Measurements from ENCODE around the gene DYRK3. TPM values are rescaled to one million over a fixed set of nuclear protein-coding genes. Genes with fewer than 3 reads are reported as not detected.

Gene DYRK3
- total and polyA plus RNA-seq, 2 of the 13 experiments (the other 11 are each of a cell fraction or from before 2014, with no cell fraction given): 0.48 to 2.8 TPM

DNA sequence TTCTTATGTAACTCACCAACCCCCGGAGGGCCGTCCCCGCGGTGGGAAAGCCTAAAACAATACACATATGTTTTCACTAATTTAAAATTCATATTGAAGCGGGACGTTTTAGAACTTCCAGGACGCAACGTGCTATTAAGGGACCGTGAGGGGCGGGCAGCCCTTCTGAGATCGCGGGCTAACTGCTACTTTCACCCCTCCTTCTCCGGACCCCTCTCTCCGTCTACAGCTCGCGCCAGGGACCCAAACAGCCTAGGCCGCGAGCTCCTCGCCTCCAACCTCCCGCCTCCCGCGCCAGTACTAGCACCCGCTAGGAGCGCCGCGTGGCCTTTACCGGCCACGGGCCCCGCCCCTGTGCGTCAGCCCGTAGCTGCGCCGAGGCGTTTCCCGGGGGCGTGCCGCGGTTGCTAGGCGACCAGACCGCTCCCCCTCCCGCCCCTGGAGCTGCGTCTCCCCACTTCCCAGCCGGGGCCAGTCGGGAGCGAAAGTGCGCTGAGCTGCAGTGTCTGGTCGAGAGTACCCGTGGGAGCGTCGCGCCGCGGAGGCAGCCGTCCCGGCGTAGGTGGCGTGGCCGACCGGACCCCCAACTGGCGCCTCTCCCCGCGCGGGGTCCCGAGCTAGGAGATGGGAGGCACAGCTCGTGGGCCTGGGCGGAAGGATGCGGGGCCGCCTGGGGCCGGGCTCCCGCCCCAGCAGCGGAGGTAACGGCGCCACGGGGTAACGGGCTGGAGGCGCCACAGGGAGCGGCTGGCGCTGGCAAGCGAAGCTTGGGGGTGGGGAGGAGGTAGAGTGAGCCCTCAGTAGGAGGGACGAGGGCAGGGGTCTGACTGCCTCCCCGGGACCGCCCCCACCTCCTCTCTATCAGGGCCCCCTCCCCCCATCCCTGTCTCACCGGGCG is at the start of gene DYRK3 (continued):
- TF ChIP-seq, protein P1, sequence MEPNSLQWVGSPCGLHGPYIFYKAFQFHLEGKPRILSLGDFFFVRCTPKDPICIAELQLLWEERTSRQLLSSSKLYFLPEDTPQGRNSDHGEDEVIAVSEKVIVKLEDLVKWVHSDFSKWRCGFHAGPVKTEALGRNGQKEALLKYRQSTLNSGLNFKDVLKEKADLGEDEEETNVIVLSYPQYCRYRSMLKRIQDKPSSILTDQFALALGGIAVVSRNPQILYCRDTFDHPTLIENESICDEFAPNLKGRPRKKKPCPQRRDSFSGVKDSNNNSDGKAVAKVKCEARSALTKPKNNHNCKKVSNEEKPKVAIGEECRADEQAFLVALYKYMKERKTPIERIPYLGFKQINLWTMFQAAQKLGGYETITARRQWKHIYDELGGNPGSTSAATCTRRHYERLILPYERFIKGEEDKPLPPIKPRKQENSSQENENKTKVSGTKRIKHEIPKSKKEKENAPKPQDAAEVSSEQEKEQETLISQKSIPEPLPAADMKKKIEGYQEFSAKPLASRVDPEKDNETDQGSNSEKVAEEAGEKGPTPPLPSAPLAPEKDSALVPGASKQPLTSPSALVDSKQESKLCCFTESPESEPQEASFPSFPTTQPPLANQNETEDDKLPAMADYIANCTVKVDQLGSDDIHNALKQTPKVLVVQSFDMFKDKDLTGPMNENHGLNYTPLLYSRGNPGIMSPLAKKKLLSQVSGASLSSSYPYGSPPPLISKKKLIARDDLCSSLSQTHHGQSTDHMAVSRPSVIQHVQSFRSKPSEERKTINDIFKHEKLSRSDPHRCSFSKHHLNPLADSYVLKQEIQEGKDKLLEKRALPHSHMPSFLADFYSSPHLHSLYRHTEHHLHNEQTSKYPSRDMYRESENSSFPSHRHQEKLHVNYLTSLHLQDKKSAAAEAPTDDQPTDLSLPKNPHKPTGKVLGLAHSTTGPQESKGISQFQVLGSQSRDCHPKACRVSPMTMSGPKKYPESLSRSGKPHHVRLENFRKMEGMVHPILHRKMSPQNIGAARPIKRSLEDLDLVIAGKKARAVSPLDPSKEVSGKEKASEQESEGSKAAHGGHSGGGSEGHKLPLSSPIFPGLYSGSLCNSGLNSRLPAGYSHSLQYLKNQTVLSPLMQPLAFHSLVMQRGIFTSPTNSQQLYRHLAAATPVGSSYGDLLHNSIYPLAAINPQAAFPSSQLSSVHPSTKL (CRISPR knock-in tag; IDR thresholded peaks at IDR 0.05): peak; percentile 42; the same call in 1 of the 2 replicates
- TF ChIP-seq ZNF484 (CRISPR knock-in tag; IDR thresholded peaks at IDR 0.05; ENCODE audit: borderline replicate concordance, low read depth): no peak
- peak; percentile 47; the same call in 1 of the 2 replicates for TF ChIP-seq RXRA (CRISPR knock-in tag; IDR thresholded peaks at IDR 0.05)
- TF ChIP-seq, protein P2, sequence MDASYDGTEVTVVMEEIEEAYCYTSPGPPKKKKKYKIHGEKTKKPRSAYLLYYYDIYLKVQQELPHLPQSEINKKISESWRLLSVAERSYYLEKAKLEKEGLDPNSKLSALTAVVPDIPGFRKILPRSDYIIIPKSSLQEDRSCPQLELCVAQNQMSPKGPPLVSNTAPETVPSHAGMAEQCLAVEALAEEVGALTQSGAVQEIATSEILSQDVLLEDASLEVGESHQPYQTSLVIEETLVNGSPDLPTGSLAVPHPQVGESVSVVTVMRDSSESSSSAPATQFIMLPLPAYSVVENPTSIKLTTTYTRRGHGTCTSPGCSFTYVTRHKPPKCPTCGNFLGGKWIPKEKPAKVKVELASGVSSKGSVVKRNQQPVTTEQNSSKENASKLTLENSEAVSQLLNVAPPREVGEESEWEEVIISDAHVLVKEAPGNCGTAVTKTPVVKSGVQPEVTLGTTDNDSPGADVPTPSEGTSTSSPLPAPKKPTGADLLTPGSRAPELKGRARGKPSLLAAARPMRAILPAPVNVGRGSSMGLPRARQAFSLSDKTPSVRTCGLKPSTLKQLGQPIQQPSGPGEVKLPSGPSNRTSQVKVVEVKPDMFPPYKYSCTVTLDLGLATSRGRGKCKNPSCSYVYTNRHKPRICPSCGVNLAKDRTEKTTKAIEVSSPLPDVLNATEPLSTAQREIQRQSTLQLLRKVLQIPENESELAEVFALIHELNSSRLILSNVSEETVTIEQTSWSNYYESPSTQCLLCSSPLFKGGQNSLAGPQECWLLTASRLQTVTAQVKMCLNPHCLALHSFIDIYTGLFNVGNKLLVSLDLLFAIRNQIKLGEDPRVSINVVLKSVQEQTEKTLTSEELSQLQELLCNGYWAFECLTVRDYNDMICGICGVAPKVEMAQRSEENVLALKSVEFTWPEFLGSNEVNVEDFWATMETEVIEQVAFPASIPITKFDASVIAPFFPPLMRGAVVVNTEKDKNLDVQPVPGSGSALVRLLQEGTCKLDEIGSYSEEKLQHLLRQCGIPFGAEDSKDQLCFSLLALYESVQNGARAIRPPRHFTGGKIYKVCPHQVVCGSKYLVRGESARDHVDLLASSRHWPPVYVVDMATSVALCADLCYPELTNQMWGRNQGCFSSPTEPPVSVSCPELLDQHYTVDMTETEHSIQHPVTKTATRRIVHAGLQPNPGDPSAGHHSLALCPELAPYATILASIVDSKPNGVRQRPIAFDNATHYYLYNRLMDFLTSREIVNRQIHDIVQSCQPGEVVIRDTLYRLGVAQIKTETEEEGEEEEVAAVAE (CRISPR knock-in tag; IDR thresholded peaks at IDR 0.05; ENCODE audit: borderline replicate concordance): no peak
- TF ChIP-seq HDAC6 (IDR thresholded peaks at IDR 0.05; ENCODE audit: low read depth, low read length): no peak
- TF ChIP-seq ZNF781 (CRISPR knock-in tag; IDR thresholded peaks at IDR 0.05; ENCODE audit: borderline replicate concordance, not compliant biosample characterization): peak; percentile 91
- TF ChIP-seq, protein P3, sequence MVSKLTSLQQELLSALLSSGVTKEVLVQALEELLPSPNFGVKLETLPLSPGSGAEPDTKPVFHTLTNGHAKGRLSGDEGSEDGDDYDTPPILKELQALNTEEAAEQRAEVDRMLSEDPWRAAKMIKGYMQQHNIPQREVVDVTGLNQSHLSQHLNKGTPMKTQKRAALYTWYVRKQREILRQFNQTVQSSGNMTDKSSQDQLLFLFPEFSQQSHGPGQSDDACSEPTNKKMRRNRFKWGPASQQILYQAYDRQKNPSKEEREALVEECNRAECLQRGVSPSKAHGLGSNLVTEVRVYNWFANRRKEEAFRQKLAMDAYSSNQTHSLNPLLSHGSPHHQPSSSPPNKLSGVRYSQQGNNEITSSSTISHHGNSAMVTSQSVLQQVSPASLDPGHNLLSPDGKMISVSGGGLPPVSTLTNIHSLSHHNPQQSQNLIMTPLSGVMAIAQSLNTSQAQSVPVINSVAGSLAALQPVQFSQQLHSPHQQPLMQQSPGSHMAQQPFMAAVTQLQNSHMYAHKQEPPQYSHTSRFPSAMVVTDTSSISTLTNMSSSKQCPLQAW (CRISPR knock-in tag; IDR thresholded peaks at IDR 0.05): no peak
- peak; percentile 61; the same call in 1 of the 2 replicates for TF ChIP-seq ZNF230 (CRISPR knock-in tag; IDR thresholded peaks at IDR 0.05)
- no peak for TF ChIP-seq ZNF33A (CRISPR knock-in tag; IDR thresholded peaks at IDR 0.05; ENCODE audit: borderline replicate concordance)
- no peak for TF ChIP-seq FOXM1 (CRISPR knock-in tag; IDR thresholded peaks at IDR 0.05)
- TF ChIP-seq REXO4 (CRISPR knock-in tag; IDR thresholded peaks at IDR 0.05; ENCODE audit: borderline replicate concordance): no peak
- TF ChIP-seq SP1 (IDR thresholded peaks at IDR 0.05): no peak
- peak; percentile 85 for TF ChIP-seq SP1 (CRISPR knock-in tag; IDR thresholded peaks at IDR 0.05)
- TF ChIP-seq MAZ (IDR thresholded peaks at IDR 0.05; ENCODE audit: borderline replicate concordance, low read depth, low read length): peak; percentile 86
- peak; percentile 92 for TF ChIP-seq MAZ (CRISPR knock-in tag; IDR thresholded peaks at IDR 0.05; ENCODE audit: low read depth)
- 0 out of 2 replicates have a peak, but pooled peaks have one; percentile 48 for TF ChIP-seq MEIS1 (CRISPR knock-in tag; IDR thresholded peaks at IDR 0.05; ENCODE audit: borderline replicate concordance)
